Progenitor cell of endocrine pancreas (in vitro differentiated cells): ENCODE results near the gene FOXJ3. TPM values are rescaled to one million over a fixed set of nuclear protein-coding genes. Genes with fewer than 3 reads are reported as not detected.

ENCODE experiments used
- DNase-seq: peaks from one replicate; pipeline ENCODE4 v3.0.0; 2021; ENCODE audit warnings: low spot score; ENCODE audit not compliant: unreplicated experiment
- H3K27ac Mint-ChIP-seq: 2 replicates; pipeline ENCODE4 v1.8.0; 2021; ENCODE audit warnings: mild to moderate bottlenecking, moderate library complexity, mixed read lengths
- H3K27me3 Mint-ChIP-seq: 2 replicates; pipeline ENCODE4 v1.8.0; 2021; ENCODE audit warnings: mixed read lengths
- H3K36me3 Mint-ChIP-seq: 2 replicates; pipeline ENCODE4 v1.8.0; 2022; ENCODE audit warnings: mixed read lengths; ENCODE audit not compliant: insufficient read depth
- H3K4me1 Mint-ChIP-seq: 2 replicates; pipeline ENCODE4 v1.8.0; 2021; ENCODE audit warnings: low read depth, mixed read lengths
- H3K4me3 Mint-ChIP-seq: 2 replicates; pipeline ENCODE4 v1.8.0; 2021; ENCODE audit warnings: low read depth, mild to moderate bottlenecking, moderate library complexity, mixed read lengths
- H3K9me3 Mint-ChIP-seq: 2 replicates; pipeline ENCODE4 v1.8.0; 2021; ENCODE audit warnings: low read depth, mixed read lengths
- CTCF ChIP-seq: fragments of 200-600 bp; sonication (generic); IDR thresholded peaks from one replicate; pipeline ENCODE4 v1.5.0; 2021; ENCODE audit warnings: antibody characterized with exemption, mild to moderate bottlenecking; ENCODE audit not compliant: unreplicated experiment
- total RNA-seq: library from RNA; stranded (reverse); gene quantifications from 2 replicates; pipeline ENCODE4 v1.2.1, GENCODE V29; 2021

Gene FOXJ3
- total RNA-seq, 1 donor from 2014 or later: 63.0 TPM

GRCh38 chr1:42138586-42138985 lies 196.4 kb downstream of the FOXJ3 start:
- Mint-ChIP-seq H3K27me3 (peaks cover 8% of the 10 kb centered on the region), H3K4me3 (no peak overlapping the region), H3K36me3 (no peaks in the 10 kb centered on the region), H3K4me1 (peaks cover 6% of the 10 kb centered on the region), H3K9me3 (no peaks in the 10 kb centered on the region), H3K27ac (no peak overlapping the region)
- TF ChIP-seq CTCF: no peak
- no peak for DNase-seq

- TF ChIP-seq CTCF: no peak
- H3K27ac Mint-ChIP-seq: no peak overlapping the region
- H3K27me3 Mint-ChIP-seq: peaks cover 5% of the 10 kb centered on the region
- no peaks in the 10 kb centered on the region for H3K9me3 Mint-ChIP-seq
- peaks cover 6% of the 10 kb centered on the region for H3K4me1 Mint-ChIP-seq
- H3K36me3 Mint-ChIP-seq: no peaks in the 10 kb centered on the region
- DNase-seq: no peak
- no peak overlapping the region for H3K4me3 Mint-ChIP-seq
These were observed 197.3 kb downstream of the FOXJ3 start for GRCh38 chr1:42137766-42138165.

GRCh38 chr1:42136466-42136865 lies 198.6 kb downstream of the FOXJ3 start:
- no peak for TF ChIP-seq CTCF
- H3K27ac Mint-ChIP-seq: no peak overlapping the region
- H3K9me3 Mint-ChIP-seq: no peaks in the 10 kb centered on the region
- H3K27me3 Mint-ChIP-seq: no peaks in the 10 kb centered on the region
- no peaks in the 10 kb centered on the region for H3K36me3 Mint-ChIP-seq
- H3K4me3 Mint-ChIP-seq: no peak overlapping the region
- DNase-seq: no peak
- peaks cover 6% of the 10 kb centered on the region for H3K4me1 Mint-ChIP-seq

GRCh38 chr1:42135426-42135825 lies 199.6 kb downstream of the FOXJ3 start:
- Mint-ChIP-seq H3K27me3 (no peaks in the 10 kb centered on the region), H3K4me3 (no peak overlapping the region), H3K4me1 (peaks cover 6% of the 10 kb centered on the region), H3K36me3 (no peaks in the 10 kb centered on the region), H3K9me3 (no peaks in the 10 kb centered on the region), H3K27ac (peak overlapping the region; percentile 41)
- no peak for DNase-seq
- no peak for TF ChIP-seq CTCF

- peaks cover 6% of the 10 kb centered on the region for H3K4me1 Mint-ChIP-seq
- no peaks in the 10 kb centered on the region for H3K9me3 Mint-ChIP-seq
- no peak for DNase-seq
- no peak for TF ChIP-seq CTCF
- H3K36me3 Mint-ChIP-seq: no peaks in the 10 kb centered on the region
- H3K4me3 Mint-ChIP-seq: no peak overlapping the region
- H3K27me3 Mint-ChIP-seq: peaks cover 6% of the 10 kb centered on the region
- no peak overlapping the region for H3K27ac Mint-ChIP-seq
These were observed 201.1 kb downstream of the FOXJ3 start for GRCh38 chr1:42133809-42134526.
